Stomach smooth muscle (tissue), 2 donors: ENCODE data around the gene MYOZ2.
"Not testable (repeated sequence)": the region's sequence is repeated elsewhere in the genome, so short reads cannot be mapped to it uniquely, and the experiment has no call there.

ENCODE experiments used
- H3K27ac ChIP-seq: one replicate; pipeline ENCODE4 v1.7.0; 2013; ENCODE audit warnings: mild to moderate bottlenecking, low read length, inconsistent platforms
- H3K27me3 ChIP-seq, 2 donors: one replicate each; pipeline ENCODE4 v1.7.0; 2013; ENCODE audit warnings: low read length in 2 of 2; ENCODE audit not compliant: insufficient read depth in 2 of 2, control insufficient read depth in 1 of 2
- H3K36me3 ChIP-seq, 2 donors: one replicate each; pipeline ENCODE4 v1.7.0; 2013; ENCODE audit warnings: low read length in 2 of 2; ENCODE audit not compliant: control insufficient read depth in 2 of 2, insufficient read depth in 2 of 2
- H3K4me1 ChIP-seq: one replicate; pipeline ENCODE4 v1.7.0; 2013; ENCODE audit warnings: low read length; ENCODE audit not compliant: control insufficient read depth, insufficient read depth
- H3K4me3 ChIP-seq, 2 donors: one replicate each; pipeline ENCODE4 v1.7.0; 2013; ENCODE audit warnings: low read length in 2 of 2
- H3K9ac ChIP-seq, 2 donors: one replicate each; pipeline ENCODE4 v1.7.0; 2013; ENCODE audit warnings: low read length in 2 of 2, mild to moderate bottlenecking in 1 of 2
- H3K9me3 ChIP-seq, 2 donors: one replicate each; pipeline ENCODE4 v1.7.0; 2013; ENCODE audit warnings: low read length in 2 of 2; ENCODE audit not compliant: control insufficient read depth in 2 of 2
- donor health status: healthy.
- donor health status: Pancreatic carcinoma.

MYOZ2 gene

DNA sequence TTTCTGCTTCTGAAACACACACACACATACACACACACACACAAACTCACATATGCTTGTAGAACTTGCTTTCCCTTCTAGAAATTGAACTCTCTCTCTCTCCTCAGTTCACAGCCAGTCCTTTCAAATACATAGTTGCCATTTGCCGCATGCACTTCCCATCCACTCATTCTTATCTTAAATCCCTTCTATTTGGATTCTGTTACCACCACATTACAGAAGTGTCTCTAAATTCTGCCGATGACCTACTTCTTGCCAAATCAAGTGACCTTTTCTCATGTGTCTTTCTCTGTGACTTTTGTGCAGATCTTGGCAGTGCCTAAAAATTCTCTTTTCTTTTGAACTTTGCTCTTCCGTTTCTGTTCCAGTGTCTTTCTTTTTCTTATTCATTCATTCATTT, 7.5 kb upstream of the MYOZ2 start:
- H3K4me1 ChIP-seq = no peaks in the 10 kb centered on the region
- no peaks in the 10 kb centered on the region for H3K36me3 ChIP-seq
- no peaks in the 10 kb centered on the region for H3K27me3 ChIP-seq
- H3K27ac ChIP-seq = no peak overlapping the region
- H3K4me3 ChIP-seq = no peak overlapping the region
- H3K9ac ChIP-seq = no peak overlapping the region
- H3K9me3 ChIP-seq = no peaks in the 10 kb centered on the region

DNA sequence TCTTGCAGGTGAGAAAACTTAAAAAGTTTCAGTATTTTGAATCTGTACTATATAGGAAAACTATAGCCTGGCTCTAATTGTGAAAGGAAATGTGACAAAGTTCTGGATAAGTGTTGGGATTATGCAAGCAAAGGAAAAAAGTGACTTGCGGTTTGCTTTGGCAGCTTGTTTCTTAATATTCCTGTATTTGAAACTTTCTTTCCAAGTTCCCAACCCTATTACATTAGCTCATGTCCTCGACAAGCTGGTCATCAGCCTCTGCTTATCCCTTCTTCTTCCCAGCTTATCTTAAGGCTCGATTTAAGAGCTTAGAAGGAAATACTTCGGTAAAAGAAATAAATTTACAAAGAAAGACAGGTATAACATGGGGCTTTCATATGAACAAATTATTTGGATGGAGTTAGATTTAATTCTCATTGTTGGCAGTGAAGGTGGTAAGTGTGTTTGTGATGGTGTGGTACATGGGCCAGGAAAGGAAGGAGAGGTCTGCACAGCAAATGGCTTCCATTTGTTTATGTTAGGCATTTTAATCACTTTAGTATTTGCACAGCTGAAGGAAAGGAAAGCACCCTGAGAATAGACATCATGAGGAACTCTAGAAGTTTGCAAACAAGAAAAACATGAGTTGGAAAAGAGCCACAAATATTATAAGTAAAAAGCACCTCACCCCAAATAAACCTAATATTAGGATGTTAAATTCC, 5.1 kb upstream of the MYOZ2 start:
- Histone ChIP-seq H3K27ac (no peak overlapping the region), H3K27me3 (no peaks in the 10 kb centered on the region), H3K4me3 (no peak overlapping the region), H3K4me1 (no peaks in the 10 kb centered on the region), H3K9ac (no peak overlapping the region), H3K36me3 (no peaks in the 10 kb centered on the region), H3K9me3 (no peaks in the 10 kb centered on the region)

DNA sequence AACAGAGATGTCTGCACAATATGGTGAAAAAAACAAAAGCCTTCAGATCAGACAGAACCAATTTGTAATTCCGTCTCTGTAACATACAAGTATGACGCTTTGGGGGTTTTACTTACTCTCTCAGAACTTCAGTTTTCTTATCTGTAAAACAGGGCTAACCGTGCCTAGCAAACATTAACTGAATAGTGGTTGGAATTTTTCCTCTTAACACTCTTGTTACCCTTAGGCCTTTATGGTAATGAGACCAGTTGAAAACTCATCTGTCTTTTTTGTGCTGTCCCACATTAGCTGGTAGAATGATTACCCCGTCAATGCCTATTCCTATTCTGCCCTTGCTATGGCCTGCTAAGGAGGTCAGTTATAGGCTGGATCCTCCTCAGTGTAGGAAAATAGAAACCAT, 4.5 kb upstream of the MYOZ2 start:
- Histone ChIP-seq H3K36me3 (no peaks in the 10 kb centered on the region), H3K4me1 (no peaks in the 10 kb centered on the region), H3K9me3 (no peaks in the 10 kb centered on the region), H3K27ac (no peak overlapping the region), H3K27me3 (no peaks in the 10 kb centered on the region), H3K9ac (no peak overlapping the region), H3K4me3 (no peak overlapping the region)

DNA sequence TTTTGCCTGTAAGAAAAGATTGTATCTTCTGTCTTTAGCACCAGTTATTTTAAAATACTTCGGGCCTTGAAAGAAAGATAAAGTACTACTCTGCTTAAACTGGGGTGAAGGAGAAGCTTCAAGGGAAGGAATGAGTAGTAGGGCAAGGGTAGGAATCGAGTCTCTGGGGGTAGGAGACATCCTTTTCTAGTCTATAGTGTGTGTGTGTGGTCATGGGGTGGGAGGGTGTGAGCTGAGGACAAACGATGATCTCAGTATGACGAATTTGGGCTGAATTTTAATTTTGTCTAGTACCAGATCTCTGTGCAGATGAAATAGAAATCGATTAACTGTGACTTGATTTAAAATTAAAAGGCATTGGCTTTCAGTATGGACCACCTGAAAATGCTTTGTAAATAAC, 3.3 kb upstream of the MYOZ2 start:
- Histone ChIP-seq H3K9me3 (no peaks in the 10 kb centered on the region), H3K27me3 (no peaks in the 10 kb centered on the region), H3K9ac (no peak overlapping the region), H3K4me1 (no peaks in the 10 kb centered on the region), H3K27ac (no peak overlapping the region), H3K4me3 (no peak overlapping the region), H3K36me3 (no peaks in the 10 kb centered on the region)

DNA sequence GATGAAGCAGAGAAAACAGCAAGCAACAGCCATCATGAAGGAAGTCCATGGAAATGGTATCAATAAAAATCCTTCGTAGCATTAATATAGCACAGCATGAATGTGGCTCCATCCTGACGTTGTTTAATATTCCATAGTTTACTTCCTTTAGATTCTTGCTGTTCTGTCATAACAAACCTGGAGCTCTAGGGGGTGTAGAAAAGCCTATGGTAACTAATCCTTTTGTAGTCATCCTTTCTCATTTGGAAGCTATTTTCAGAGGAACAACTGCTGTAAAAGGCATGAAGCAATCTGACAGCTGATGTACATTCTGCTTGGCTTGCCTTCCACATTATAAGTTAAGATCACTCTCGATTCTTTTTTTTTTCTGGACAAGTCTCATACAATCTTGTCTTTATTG, 914 bp downstream of the MYOZ2 start:
- no peak overlapping the region for H3K9ac ChIP-seq
- no peaks in the 10 kb centered on the region for H3K27me3 ChIP-seq
- no peaks in the 10 kb centered on the region for H3K9me3 ChIP-seq
- H3K27ac ChIP-seq = no peak overlapping the region
- H3K36me3 ChIP-seq = no peaks in the 10 kb centered on the region
- no peaks in the 10 kb centered on the region for H3K4me1 ChIP-seq
- no peak overlapping the region for H3K4me3 ChIP-seq

DNA sequence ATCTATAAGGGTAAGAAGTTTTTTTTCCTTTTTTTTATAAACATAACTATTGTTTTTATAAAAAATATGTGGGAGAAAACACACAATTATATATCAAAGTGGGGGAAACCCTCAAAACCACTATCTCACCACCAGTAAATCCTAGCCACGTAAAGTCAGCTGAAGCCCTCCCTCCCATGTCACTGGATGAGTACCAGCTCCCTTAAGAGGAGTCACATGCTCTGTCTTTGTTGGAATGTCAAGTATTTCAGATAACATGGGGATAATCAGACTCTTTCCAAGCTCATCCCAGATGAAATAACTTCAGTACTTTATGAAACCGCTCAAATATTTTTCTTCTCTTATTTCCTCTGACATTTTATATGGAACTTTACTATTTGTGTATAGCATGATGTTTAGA, 2.4 kb downstream of the MYOZ2 start:
- no peak overlapping the region for H3K9ac ChIP-seq

DNA sequence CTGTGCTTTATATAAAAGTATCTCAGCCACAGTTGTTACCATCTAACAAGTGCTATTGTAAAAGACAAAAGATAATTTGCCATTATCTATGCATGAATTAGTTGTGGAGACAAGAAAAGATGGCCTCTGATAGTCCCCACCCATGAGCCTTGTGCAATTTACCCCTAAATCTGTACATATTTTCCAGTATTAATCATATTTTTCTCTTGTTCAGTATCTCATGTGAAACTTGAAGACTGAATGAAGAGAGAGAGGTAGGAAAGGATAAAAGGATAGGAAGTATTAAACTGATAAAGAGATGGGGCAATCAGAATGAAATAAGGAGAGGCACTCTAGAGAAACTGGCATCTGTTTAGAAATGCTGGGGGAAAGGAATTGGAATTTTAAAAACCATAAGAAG, 3.7 kb downstream of the MYOZ2 start:
- Histone ChIP-seq H3K27me3 (no peaks in the 10 kb centered on the region), H3K27ac (no peak overlapping the region), H3K4me3 (no peak overlapping the region), H3K9me3 (no peaks in the 10 kb centered on the region), H3K4me1 (no peaks in the 10 kb centered on the region), H3K36me3 (no peaks in the 10 kb centered on the region), H3K9ac (no peak overlapping the region)

More for the DNA sequence above, 2.4 kb downstream of the MYOZ2 start:
- Histone ChIP-seq H3K4me3 (no peak overlapping the region), H3K27ac (no peak overlapping the region), H3K4me1 (no peaks in the 10 kb centered on the region), H3K9me3 (no peaks in the 10 kb centered on the region), H3K36me3 (no peaks in the 10 kb centered on the region), H3K27me3 (no peaks in the 10 kb centered on the region)

DNA sequence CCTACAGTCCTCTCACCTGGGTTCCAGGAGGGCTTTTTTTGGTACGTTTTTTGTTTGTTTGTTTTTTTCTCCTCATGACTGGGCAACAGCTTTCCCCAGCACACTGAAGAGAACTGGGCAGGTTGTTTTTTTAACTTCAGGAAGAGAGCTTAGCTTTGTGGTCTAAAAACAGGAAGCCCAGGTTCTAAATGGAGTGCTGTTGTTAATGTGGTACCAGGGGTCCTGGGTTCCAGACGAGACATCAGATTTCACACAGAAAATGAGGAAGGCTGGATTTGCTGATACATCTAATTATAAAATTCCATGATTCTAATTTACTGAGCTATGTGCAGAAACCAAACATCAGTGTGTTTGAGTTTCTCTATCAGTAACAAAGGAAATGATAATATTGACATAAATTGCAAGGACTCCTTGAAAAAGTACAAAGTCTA, 4.2 kb downstream of the MYOZ2 start:
- H3K4me3 ChIP-seq = no peak overlapping the region

DNA sequence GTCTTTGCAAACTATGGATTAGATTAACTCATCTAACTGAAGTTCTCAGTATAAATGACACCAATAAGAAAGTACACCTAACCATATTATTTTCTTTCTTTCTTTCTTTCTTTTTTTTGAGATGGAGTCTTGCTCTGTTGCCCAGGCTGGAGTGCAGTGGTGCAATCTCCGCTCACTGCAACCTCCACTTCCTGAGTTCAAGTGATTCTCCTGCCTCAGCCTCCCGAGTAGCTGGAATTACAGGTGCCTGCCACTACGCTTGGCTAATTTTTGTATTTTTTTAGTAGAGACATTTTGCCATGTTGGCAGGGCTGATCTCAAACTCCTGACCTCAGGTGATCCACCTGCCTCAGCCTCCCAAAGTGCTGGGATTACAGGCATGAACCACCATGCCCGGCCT, 5.7 kb downstream of the MYOZ2 start:
- not testable (repeated sequence) for H3K4me1 ChIP-seq, H3K36me3 ChIP-seq, H3K4me3 ChIP-seq, H3K27me3 ChIP-seq, H3K9ac ChIP-seq, H3K9me3 ChIP-seq, H3K27ac ChIP-seq

More for the DNA sequence above, 4.2 kb downstream of the MYOZ2 start:
- no peak overlapping the region for H3K9ac ChIP-seq
- no peaks in the 10 kb centered on the region for H3K4me1 ChIP-seq
- no peaks in the 10 kb centered on the region for H3K36me3 ChIP-seq
- no peaks in the 10 kb centered on the region for H3K27me3 ChIP-seq
- no peak overlapping the region for H3K27ac ChIP-seq
- no peaks in the 10 kb centered on the region for H3K9me3 ChIP-seq

DNA sequence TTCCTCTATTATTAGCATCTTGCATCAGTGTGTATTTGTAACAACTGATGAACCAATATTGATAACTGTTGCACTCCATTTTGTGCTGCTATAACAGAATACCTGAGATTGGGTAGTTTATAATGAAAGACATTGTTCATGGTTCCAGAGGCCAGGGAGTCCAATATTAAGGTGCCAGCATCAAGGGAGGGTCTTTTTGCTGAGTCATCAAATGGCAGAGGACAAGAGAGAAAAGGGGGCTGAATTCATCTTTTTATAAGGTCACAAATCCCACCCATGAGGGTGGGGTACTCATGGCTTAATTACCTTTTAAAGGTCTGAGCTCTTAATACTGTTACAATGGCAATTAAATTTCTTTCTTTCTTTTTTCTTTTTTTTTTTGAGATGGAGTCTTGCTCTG, 7.2 kb downstream of the MYOZ2 start:
- Histone ChIP-seq H3K9me3 (no peaks in the 10 kb centered on the region), H3K36me3 (no peaks in the 10 kb centered on the region), H3K4me1 (no peaks in the 10 kb centered on the region), H3K9ac (no peak overlapping the region), H3K27me3 (no peaks in the 10 kb centered on the region), H3K4me3 (no peak overlapping the region), H3K27ac (no peak overlapping the region)

DNA sequence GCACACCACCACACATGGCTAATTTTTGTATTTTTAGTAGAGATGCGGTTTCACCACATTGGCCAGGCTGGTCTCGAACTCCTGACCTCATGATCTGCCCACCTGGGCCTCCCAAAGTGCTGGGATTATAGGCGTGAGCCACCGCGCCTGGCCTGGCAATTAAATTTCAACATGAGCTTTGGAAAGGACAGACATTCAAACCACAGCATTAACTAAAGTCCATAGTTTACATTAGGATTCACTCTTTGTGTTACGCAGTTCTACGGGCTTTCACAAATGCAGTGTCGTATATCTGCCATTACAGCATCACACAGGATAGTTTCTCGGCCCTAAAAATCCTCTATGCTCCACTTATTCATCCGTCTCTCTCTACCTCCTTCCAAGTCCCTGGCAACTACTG, 7.7 kb downstream of the MYOZ2 start:
- H3K36me3 ChIP-seq, H3K27ac ChIP-seq, H3K9ac ChIP-seq, H3K4me1 ChIP-seq, H3K9me3 ChIP-seq, H3K27me3 ChIP-seq, H3K4me3 ChIP-seq: not testable (repeated sequence)
